Vagina (tissue), 2 donors: ENCODE results near the gene KIF19.

Experiments
- CTCF ChIP-seq, 3 experiments: fragments of 450-650 bp in 2 of 3; fragments of 200-600 bp in 1 of 3; sonication (generic) in 1 of 3; IDR thresholded peaks; one replicate each; pipeline ENCODE4 v1.5.1; 2017 to 2019; ENCODE audit warnings: antibody characterized with exemption in 3 of 3, mild to moderate bottlenecking in 2 of 3, moderate library complexity in 2 of 3
- POLR2A ChIP-seq, 2 donors: fragments of 450-650 bp; IDR thresholded peaks; one replicate each; pipeline ENCODE4 v1.6.1; 2017; ENCODE audit warnings: antibody characterized with exemption in 2 of 2, mild to moderate bottlenecking in 2 of 2, moderate library complexity in 2 of 2

- TF ChIP-seq CTCF (IDR thresholded peaks at IDR 0.05) (no peak), POLR2A (IDR thresholded peaks at IDR 0.05) (no peak)
Observed at GRCh38 chr17:74355065-74355464, 29.0 kb downstream of the KIF19 start.
